Activated CD8-positive, alpha-beta T cell treated with anti-CD3 and anti-CD28 coated beads for 36 hours (primary cell): ENCODE data around the gene KLF15. TPM values are rescaled to one million over a fixed set of nuclear protein-coding genes. Genes with fewer than 3 reads are reported as not detected.

Source experiments
- ATAC-seq: fragments of 200-7000 bp; cut with Tn5 transposase; one replicate; pipeline ENCODE4 v1.10.0; 2021; ENCODE audit warnings: mild to moderate bottlenecking, moderate library complexity
- CTCF ChIA-PET: fragments of 350-600 bp; sonication (Branson Sonifier 250); formaldehyde crosslinking; loops from one replicate; lab custom pipeline; 2021; ENCODE audit warnings: antibody characterized with exemption; lab: Charles Lee
- POLR2A ChIA-PET: fragments of 350-600 bp; sonication (Branson Sonifier 250); formaldehyde crosslinking; loops from one replicate; lab custom pipeline; 2021; ENCODE audit warnings: antibody characterized with exemption; lab: Charles Lee
- DNase-seq: peaks from one replicate; pipeline ENCODE4 v3.0.0-alpha.2; 2020
- H3K27ac Mint-ChIP-seq: one replicate; pipeline ENCODE4 v1.8.0; 2021; ENCODE audit warnings: mild to moderate bottlenecking, mixed read lengths
- H3K27me3 Mint-ChIP-seq: one replicate; pipeline ENCODE4 v1.8.0; 2021; ENCODE audit warnings: mixed read lengths
- H3K36me3 Mint-ChIP-seq: one replicate; pipeline ENCODE4 v1.8.0; 2021; ENCODE audit warnings: low read depth, mixed read lengths
- H3K4me1 Mint-ChIP-seq: one replicate; pipeline ENCODE4 v1.8.0; 2021; ENCODE audit warnings: low read depth, mixed read lengths
- H3K4me3 Mint-ChIP-seq: one replicate; pipeline ENCODE4 v1.8.0; 2021; ENCODE audit warnings: mild to moderate bottlenecking, moderate library complexity, mixed read lengths
- H3K9me3 Mint-ChIP-seq: one replicate; pipeline ENCODE4 v1.8.0; 2021; ENCODE audit warnings: mixed read lengths
- CTCF ChIP-seq: fragments of 200-600 bp; IDR thresholded peaks from one replicate; pipeline ENCODE4 v1.8.0; 2022; ENCODE audit warnings: antibody characterized with exemption, mild to moderate bottlenecking
- intact Hi-C: fragments of 100-400 bp; cut with micrococcal nuclease; formaldehyde crosslinking; loops from one replicate; pipeline ENCODE4 v1.10.0; 2022
- total RNA-seq, 2 experiments: library from RNA; stranded (reverse); gene quantifications; one replicate each; pipeline ENCODE4 v1.2.3, GENCODE V29; 2021

The KLF15 gene
- total RNA-seq, 2 experiments from 2014 or later: 0.11 TPM; not detected in 1

- H3K4me3 Mint-ChIP-seq: no peak overlapping the region
- no peak overlapping the region for H3K27ac Mint-ChIP-seq
- H3K4me1 Mint-ChIP-seq: no peaks in the 10 kb centered on the region
- no peaks in the 10 kb centered on the region for H3K36me3 Mint-ChIP-seq
- intact Hi-C loops: no loop called here
- POLR2A ChIA-PET: no interaction called here
- H3K27me3 Mint-ChIP-seq: peaks cover 11% of the 10 kb centered on the region
- DNase-seq (no peak), ATAC-seq (no peak)
- no peak for TF ChIP-seq CTCF
- CTCF ChIA-PET: no interaction called here
- H3K9me3 Mint-ChIP-seq: no peaks in the 10 kb centered on the region
Observed at GRCh38 chr3:126378341-126378751, 21.1 kb upstream of the KLF15 start.

GRCh38 chr3:126377211-126377610 lies 20.0 kb upstream of the KLF15 start:
- ChIA-PET CTCF (no interaction called here), POLR2A (no interaction called here)
- no peaks in the 10 kb centered on the region for H3K9me3 Mint-ChIP-seq
- no peak overlapping the region for H3K27ac Mint-ChIP-seq
- no peak overlapping the region for H3K4me3 Mint-ChIP-seq
- intact Hi-C loops: no loop called here
- DNase-seq: no peak
- no peaks in the 10 kb centered on the region for H3K36me3 Mint-ChIP-seq
- H3K4me1 Mint-ChIP-seq: no peaks in the 10 kb centered on the region
- no peak for ATAC-seq
- no peak for TF ChIP-seq CTCF
- peaks cover 11% of the 10 kb centered on the region for H3K27me3 Mint-ChIP-seq

GRCh38 chr3:126376444-126376843 lies 19.2 kb upstream of the KLF15 start:
- H3K9me3 Mint-ChIP-seq: no peaks in the 10 kb centered on the region
- no peak for DNase-seq

GRCh38 chr3:126375835-126376331 lies 18.7 kb upstream of the KLF15 start:
- DNase-seq (no peak), ATAC-seq (no peak)
- H3K9me3 Mint-ChIP-seq: no peaks in the 10 kb centered on the region
- TF ChIP-seq CTCF: no peak
- ChIA-PET CTCF (no interaction called here), POLR2A (no interaction called here)
- no peak overlapping the region for H3K27ac Mint-ChIP-seq
- H3K4me3 Mint-ChIP-seq: no peak overlapping the region
- H3K4me1 Mint-ChIP-seq: no peaks in the 10 kb centered on the region
- H3K36me3 Mint-ChIP-seq: no peaks in the 10 kb centered on the region
- intact Hi-C loops: no loop called here
- peaks cover 7% of the 10 kb centered on the region for H3K27me3 Mint-ChIP-seq

More at GRCh38 chr3:126376444-126376843, 19.2 kb upstream of the KLF15 start:
- H3K27ac Mint-ChIP-seq: no peak overlapping the region
- CTCF ChIA-PET: no interaction called here
- H3K36me3 Mint-ChIP-seq: no peaks in the 10 kb centered on the region
- H3K4me3 Mint-ChIP-seq: no peak overlapping the region
- intact Hi-C loops: no loop called here
- peaks cover 7% of the 10 kb centered on the region for H3K27me3 Mint-ChIP-seq
- H3K4me1 Mint-ChIP-seq: no peaks in the 10 kb centered on the region
- ATAC-seq: no peak
- TF ChIP-seq CTCF: no peak
- POLR2A ChIA-PET: no interaction called here

GRCh38 chr3:126373682-126374601 lies 16.7 kb upstream of the KLF15 start:
- ChIA-PET CTCF (no interaction called here), POLR2A (no interaction called here)
- peaks cover under 1% of the 10 kb centered on the region for H3K27me3 Mint-ChIP-seq
- H3K4me3 Mint-ChIP-seq: no peak overlapping the region
- H3K36me3 Mint-ChIP-seq: no peaks in the 10 kb centered on the region
- no peaks in the 10 kb centered on the region for H3K4me1 Mint-ChIP-seq
- no peak for TF ChIP-seq CTCF
- intact Hi-C loops: no loop called here
- no peak for ATAC-seq
- DNase-seq: no peak
- no peak overlapping the region for H3K27ac Mint-ChIP-seq
- H3K9me3 Mint-ChIP-seq: no peaks in the 10 kb centered on the region
